GM04503 (cell line): ENCODE data around the gene ENG.
A peak's percentile ranks its signal among the peaks of the same experiment; 100 is the strongest.

Source experiments
- DNase-seq: peaks from one replicate; pipeline ENCODE4 v3.0.0-alpha.2; 2012; ENCODE audit warnings: low read depth

Gene ENG

DNA sequence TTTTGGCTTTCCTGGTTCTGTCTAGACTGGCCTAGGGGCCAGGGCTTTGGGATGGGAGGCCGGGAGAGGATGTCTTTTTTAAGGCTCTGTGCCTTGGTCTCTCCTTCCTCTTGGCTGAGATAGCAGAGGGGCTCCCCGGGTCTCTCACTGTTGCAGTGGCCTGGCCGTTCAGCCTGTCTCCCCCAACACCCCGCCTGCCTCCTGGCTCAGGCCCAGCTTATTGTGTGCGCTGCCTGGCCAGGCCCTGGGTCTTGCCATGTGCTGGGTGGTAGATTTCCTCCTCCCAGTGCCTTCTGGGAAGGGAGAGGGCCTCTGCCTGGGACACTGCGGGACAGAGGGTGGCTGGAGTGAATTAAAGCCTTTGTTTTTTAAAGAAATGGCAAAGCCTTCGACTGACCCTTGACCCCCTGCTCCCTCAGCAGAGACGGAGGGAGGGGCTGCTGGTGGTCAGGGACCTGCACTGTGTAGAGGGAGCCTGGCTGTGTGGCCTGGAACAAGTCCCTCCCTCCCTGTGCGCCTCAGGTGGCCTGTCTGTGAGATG is 40.7 kb downstream of the ENG start:
- no peak for DNase-seq

DNA sequence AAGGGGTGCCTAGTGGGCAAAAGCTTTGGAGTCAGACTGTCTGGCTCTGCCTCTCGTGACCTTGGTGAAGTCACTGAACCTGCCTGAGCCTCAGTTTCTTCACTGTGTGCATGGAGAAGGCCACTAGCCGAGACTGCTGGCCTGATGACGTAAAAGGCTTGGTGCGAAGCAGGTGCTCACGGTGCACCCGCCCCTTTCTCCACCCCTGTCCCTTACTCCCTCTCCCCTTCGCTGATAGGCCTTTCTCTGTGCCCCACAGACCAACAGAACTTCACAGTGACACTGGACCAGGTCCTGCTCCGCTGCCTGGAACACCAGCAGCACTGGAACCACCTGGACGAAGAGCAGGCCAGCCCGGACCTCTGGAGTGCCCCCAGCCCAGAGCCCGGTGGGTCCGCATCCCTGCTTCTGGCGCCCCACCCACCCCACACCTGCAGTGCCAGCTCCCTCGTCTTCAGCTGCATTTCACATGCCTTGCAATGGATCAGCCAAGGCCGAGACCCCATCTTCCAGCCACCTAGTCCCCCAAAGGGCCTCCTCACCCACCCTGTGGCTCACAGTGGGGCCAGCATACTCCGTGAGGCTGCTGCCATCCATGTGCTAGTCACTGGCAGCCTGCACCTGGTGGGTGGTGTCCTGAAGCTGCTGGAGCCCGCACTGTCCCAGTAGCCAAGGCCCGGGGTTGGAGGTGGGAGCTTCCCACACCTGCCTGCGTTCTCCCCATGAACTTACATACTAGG is 41.4 kb downstream of the ENG start:
- DNase-seq: no peak

DNA sequence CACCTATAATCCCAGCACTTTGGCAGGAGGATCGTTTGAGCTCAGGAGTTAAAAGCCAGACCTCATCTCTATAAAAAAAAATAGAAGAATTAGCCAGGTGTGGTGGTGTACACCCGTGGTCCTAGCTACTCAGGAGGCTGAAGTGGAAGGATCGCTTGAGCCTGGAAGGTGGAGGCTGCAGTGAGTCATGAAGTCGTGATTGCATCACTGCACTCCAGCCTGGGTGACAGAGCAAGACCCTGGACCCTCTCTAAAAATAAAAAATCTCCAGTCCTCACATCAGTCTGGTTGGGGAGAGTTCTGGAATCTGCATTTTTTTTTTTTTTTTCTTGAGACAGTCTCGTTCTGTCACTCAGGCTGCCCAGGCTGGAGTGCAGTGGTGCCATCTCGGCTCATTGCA is 42.4 kb downstream of the ENG start:
- DNase-seq: no peak

DNA sequence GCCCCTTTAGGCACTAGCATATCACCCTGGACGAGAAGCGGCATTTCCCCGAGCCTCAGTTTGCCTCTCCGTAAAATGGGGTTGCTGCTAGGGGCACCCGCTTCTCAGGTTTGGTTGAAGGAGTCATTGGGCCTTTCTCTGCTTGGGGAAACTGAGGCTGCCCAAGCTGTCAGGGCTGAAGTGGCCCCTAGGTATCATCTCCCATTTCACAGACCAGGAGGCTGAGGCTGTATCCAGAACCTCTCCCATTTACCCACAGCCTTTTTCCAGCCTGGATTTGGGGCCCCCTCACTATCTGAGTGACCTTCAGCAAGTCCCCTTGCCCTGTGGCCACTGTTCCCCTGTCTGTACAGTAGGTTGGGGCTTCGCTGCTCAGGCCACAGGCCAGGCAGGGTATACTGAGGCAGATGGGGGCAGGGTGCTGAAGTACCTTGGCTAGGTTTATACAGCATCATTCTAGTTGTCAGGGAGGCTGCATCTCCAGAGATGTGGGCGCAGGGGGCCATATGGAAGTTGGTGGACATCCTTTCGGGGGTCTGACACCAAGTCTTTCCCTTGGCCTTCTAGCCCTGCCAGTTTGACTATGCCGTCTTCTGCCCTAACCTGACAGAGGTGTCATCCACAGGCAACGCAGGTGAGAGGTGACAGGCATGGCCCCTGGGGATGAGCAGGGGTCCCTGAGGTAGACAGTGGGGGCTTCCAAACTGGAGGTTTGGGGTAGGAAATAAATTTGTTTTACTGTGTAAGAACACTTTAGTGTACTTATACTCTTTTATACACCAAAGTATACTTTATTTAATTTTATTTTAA is 43.9 kb downstream of the ENG start:
- DNase-seq: no peak

DNA sequence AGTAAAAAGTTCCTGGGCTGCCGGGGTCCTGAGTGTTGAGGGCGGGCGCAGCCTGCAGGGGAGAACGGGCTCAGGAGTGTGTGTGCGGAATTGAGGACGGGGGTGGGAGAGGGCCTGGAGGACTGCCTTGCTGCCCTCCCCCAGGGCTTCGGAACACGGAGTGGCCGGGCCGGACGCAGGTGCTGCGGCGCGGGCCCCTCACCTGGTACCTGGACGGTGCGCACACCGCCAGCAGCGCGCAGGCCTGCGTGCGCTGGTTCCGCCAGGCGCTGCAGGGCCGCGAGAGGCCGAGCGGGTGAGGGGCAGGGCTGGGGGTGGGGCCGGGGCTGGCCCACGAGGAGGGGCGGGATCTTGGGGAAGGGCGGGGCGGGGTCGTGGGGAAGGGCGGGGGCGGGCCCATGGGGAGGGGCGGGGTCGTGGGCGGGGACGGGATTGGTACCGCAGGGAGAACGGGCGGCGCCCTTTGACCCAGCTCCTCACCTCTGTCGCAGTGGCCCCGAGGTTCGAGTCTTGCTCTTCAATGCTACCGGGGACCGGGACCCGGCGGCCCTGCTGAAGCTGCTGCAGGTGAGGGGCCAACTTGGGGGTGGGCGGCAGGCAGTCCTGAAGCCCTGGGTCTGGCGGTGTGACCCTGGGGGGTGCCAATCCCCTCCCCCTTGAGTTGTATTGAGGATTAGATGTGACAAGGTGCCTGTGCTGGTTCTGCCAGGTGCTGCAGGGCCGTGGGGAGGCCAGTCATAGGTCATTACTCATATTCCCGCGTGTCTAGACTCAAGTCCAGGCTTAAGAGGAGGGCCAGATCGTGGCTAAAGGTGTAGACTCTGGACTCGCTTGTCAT is 44.7 kb downstream of the ENG start:
- no peak for DNase-seq

DNA sequence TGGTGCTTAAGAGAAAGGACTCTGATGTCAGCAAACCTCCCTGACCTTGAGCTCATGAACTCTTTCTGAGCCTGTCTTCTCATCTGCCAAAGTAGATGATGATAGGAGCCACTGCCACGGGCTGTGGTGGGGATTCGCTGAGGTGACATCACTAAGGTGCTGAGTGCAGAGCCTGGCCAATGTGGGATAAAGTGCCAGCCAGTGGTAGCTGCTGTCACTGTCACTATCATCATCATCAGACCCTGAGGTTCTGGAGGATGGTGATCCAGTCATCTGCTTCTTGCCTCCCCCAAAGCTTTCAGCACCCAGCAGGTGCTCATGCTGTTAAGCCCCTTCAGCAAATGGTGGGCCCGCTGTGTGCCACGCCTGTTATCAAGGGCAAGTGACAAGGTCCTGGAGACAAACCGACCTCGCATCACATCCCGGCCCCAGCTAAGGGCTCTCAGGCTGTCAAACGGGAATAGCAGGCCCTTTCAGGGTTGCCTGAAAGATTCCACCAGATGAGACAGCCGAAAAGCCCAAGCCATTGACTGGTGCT is 45.4 kb downstream of the ENG start:
- no peak for DNase-seq

DNA sequence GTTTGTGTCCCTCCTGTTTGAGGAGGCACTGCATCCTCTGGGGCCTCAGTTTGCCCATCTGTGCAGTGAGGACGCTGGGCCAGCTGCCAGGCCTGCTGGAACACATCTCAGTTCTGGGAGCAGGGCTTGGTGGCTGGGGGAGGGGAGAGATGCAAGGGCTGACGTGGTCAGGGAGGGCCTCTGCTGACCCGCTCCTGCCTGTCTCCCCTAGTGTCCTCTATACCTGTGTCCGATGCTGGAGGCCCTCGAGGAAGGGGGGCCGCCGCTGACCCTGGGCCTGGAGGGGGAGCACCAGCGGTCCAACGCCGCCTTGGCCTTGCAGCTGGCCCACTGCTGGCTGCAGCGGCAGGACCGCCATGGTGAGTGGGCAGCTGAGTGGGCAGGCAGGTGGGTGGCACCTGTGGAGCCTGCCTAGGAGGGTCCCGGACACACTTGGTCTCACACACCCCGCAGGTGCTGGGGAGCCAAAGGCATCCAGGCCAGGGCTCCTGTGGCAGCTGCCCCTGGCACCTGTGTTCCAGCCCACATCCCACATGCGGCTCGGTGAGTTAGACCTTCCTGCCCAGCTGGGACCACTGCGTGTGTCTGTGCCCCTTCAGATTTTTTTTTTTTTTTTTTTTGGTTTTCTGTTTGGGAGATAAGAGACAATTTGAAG is 46.0 kb downstream of the ENG start:
- DNase-seq: no peak

DNA sequence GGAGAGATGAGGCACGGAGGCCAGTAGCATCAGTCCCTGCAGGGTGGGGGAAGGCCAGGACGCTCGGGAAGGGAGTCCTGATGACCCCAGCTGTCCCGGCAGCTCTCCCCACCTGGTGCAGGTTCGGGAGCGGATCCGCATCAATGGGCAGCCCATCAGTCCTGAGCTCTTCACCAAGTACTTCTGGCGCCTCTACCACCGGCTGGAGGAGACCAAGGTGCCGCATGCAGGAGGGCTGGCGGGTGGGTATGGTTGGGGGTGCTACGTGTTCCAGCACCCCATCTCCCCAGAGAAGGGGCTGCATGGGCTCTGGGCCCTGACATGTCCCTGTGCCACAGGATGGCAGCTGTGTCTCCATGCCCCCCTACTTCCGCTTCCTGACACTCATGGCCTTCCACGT is 47.6 kb downstream of the ENG start:
- DNase-seq: no peak

DNA sequence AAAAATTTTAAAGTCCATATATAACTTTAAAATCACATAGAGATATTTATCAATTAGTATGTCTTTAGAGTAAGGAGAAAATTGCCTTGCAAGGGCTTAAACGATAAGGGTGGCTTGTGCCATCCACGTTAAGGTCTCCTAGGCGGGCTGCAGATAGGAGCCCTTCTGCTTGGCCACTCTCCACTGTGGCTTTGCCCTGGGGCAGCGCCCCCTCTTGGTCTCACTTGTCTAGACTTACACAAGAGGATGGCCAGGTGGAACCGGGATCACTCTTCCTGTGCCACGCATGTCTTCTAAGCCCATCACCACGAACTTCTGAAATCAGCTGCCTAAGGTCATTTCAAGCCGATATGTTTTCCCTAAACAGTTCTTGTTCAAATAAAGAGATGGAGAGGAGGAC is 48.8 kb downstream of the ENG start:
- DNase-seq: no peak

DNA sequence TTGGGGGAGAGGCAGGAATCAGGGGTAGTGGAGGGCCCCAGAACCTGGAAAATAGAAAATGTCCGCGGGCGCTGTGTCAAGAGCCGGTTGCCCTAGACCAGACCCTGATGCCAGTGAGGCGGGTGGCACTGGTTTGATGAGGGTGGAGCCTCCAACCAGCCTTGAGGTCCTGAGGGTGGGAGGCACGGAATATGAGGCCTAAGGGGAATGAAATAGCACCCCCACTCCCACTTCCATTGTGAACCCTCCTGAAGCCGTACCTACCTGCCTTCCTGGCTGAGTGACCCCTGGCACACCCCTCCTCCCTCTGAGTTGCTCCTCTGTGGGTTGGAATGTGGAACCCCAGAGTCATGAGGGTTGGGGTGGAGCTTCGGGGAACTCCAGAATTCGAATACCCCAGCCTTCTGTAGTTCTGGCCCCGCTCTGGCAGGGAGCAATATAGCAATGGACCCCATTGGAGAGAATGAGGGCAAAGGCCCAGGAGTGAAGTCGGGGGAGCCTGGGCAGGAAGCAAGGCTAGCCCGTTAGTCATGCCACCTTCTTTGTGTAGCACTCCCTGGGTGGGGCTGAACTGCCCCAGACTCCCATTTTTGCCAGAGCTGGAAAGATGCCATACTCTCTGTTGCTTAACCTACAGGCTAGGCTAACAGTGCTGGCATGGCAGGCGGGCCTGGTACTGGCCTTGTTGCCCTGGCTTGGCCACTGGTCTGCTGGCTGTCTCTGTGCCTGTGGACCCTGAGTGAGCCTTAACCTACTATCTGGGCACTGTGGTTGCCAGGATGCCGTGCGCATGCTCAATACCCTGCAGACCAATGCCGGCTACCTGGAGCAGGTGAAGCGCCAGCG is 50.7 kb downstream of the ENG start:
- DNase-seq: peak; percentile 24

DNA sequence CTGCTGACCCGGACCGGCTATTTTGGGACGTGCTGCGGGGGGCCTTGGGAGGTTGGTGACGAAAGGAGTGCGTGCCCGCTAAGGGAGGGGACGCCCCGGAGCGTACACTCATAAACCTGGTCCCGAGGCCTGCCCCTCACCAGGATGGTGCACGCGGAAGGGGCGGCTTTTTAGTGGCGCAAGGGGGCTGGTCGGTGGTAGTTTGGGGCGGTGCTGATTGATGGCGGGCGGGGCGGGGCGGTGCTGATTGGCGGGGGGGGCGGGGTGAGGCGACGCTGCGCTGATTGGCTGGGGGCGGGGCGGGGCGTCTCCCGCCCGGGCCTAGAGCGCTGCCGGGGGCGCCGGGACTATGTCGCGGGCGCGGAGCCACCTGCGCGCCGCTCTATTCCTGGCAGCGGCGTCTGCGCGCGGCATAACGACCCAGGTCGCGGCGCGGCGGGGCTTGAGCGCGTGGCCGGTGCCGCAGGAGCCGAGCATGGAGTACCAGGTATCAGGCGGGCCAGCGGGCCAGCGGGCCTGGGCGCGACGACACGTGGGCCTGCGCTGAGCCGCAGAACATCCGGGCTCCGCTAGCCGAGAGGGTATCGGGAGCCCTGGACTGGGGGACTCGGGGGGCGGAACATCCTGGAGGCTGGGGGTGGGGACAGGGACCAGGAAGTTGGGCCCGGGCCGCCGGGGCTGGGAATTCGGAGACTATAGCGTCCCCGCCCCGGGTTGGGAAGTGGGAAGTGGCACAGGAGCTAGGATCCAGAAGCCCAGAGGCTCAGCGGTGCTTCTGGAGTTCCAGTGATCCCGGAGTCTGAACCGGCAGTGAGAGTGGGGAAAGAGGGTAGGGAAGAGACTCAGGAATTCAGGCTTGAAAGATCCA is 51.6 kb downstream of the ENG start, which contains the start of gene FPGS:
Gene FPGS, plus strand, starts transcription at position 307 of the 868 bp plus-strand sequence. Its CDS starts 43 bp downstream, at position 350.
- DNase-seq: peak; percentile 43

DNA sequence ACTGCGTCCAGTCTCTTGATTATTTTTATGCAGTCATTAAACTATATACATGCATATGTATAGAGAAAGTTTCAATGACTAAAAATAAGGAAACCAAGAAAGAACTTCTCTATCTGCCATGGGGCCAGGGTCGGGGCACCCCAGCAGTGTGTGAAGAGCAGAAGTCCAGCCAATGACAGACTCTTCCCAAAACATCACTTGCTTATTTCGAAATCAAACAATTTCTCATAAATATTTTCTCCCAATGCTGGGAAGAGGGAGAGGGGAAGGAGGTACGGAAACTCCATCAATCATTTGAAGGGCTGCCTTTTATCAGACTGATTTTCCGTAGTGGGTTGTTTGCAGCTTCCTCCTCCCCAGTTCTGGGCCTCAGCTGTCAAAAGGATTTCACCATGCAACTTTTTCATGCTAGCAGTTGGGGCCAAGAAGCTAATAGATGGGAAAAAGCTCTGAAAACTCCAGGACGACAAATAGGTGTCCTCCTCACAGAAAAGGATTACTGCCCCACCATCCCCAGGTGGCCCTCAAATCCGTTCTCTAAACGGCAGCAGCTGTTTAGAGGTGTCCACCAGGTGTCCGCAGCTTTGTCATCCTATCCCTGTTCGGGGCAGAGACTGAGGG is 52.4 kb downstream of the ENG start:
- peak; percentile 24 for DNase-seq

DNA sequence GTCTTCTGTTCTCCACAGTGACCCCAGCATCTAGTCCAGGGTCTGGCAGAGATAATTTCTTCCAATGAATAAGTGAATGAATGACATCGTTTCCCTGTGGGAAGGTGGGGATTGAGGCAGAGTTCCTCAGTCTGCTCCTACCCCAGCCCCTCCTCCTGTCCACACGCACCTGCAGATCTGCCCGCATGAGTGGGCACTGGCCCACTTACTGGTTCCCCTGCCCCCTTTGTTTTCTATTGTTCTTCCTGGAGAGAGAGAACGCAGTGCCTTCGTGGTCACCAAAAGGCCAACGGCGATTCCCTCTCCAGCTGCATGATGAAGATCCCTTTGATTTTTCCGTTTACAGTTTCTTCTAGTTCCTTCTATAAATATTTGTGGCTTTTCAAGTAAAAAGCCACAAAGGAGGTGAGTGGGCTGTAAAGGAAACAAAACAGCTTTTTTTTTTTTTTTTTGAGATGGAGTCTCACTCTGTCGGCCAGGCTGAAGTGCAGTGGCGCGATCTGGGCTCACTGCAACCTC is 57.5 kb downstream of the ENG start:
- DNase-seq: no peak

DNA sequence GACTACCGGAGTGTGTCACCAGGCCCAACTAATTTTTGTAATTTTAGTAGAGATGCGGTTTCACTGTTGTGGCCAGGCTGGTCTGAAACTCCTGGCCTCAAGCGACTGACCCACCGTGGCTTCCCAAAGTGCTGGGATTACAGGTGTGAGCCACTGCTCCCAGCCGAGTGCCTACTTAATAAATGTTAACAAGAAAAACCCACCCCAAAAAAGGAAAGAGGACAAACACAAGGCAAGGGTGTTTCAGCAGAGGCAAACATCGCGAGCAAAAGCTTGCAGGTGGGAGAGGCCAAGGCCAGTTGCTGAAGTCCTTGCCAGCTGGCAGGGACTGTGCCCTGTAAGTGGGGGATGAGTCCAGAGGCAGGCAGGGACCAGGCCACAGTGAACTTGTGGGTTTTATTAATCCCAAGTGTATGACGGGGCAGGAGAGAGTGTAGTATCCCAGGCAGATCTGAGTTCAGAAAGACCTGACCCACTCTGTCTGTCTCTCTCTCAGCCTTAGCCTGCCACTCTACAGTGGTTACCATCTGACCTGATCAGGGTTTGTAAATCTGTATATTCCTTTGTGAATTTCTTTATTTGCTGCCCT is 58.1 kb downstream of the ENG start:
- DNase-seq: peak; percentile 18

DNA sequence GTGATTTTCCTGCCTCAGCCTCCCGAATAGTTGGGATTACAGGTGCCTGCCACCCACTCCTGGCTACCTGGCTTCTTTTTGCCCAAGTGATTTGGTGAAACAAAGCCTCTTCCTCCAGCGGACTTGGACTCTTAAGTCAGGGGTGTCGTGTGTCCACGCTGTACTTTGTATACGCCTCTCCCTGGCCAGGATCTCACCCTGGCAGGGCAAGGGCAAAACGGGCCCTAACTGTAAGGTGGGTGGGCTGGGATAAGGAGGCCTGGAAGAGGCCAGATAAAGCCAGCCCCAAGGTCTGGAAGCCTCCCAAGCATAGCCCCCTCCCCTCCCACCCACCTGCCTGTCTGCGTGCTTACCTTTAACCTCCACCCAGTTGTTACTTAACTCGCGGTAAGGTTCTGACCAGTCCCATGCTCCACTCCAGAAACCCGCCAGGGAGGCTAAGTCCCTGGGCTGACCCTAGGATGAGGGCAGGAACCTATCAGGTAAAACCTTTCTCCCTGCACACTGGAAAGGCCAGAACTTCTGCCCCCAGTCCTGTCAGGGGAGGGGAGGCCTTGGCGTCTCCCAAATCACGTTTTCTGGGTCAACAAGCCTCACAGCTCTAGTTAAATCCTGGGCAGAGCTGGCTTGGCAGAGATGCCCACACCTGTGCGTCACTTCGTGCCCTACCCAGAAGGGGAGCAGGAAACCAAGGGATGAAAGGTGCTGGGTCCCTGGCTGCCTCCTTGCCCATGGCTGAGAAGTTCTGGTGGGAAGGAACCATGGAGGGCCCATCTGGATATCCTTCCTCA is 60.3 kb downstream of the ENG start:
- no peak for DNase-seq

DNA sequence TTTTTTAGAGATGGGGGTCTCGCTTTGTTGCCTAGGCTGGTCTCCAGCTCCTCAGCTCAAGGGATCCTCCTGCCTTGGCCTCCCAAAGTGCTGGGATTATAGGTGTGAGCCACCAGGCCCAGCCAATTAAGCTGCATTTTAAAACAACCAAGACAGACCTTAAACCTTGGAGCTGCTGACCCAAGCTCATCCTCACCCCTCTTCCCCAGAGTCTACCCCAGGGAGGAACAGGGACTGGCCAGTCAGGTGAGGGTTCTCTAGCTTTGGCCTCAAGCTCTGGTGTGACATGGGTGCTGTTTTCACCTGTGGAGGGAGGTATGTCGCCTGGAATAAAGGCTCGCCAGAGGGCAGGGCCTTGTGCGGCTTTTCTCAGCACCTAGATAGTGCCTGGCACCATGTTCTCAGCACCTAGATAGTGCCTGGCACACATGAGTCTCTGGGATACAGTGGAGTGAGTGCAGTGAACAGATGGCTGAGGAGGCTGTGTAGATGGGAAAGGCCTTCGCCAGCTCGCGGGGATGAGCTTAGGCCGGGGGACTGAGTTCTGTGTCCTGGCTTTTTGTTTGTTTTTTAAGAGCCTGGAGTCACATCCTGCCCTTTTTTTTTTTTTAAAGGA is 61.3 kb downstream of the ENG start:
- DNase-seq: no peak

DNA sequence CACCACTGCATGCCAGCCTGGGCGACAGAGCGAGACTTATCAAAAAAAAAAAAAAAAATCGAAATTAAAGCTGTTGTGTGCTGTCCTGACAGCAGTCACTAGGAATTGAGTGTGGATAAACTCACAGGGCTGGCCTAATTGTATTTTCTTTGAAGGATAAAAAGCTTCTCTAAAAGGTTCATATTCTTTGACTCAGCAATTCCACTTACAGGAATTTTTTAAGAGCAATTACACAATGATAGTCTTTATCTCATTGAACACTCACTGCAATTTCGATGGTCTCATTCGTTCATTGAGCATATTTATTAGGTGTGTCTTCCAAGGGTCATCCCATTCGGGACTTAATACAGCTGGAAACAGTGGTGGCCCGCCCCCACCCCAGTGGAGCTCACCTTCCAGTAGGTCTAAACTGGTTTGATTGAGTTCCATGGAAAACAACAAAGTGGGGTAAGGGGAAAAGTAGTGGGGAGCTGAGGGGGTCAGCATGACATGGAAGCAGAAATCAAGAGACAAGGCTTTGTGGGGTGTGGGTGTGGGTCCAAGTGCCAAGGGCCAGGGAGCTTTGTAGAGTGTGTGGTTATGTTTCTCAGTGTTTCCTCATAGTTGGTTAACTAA is 61.9 kb downstream of the ENG start:
- no peak for DNase-seq
